ENCODE measurements around the gene SLCO3A1.

Gene SLCO3A1

GRCh38 chr15:91946075-91946474 lies 92.6 kb downstream of the SLCO3A1 start:
- TF ChIP-seq, protein P1, sequence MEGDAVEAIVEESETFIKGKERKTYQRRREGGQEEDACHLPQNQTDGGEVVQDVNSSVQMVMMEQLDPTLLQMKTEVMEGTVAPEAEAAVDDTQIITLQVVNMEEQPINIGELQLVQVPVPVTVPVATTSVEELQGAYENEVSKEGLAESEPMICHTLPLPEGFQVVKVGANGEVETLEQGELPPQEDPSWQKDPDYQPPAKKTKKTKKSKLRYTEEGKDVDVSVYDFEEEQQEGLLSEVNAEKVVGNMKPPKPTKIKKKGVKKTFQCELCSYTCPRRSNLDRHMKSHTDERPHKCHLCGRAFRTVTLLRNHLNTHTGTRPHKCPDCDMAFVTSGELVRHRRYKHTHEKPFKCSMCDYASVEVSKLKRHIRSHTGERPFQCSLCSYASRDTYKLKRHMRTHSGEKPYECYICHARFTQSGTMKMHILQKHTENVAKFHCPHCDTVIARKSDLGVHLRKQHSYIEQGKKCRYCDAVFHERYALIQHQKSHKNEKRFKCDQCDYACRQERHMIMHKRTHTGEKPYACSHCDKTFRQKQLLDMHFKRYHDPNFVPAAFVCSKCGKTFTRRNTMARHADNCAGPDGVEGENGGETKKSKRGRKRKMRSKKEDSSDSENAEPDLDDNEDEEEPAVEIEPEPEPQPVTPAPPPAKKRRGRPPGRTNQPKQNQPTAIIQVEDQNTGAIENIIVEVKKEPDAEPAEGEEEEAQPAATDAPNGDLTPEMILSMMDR (IDR thresholded peaks at IDR 0.05; ENCODE audit: insufficient read depth, low read depth, low read length, missing control alignments), result no peak

GRCh38 chr15:91946581-91947292 lies 93.2 kb downstream of the SLCO3A1 start:
- no peak for DNase-seq (ENCODE audit: low read depth)
- no peak overlapping the region for H3K4me3 ChIP-seq (ENCODE audit: low read length)
- TF ChIP-seq, protein P1 (IDR thresholded peaks at IDR 0.05; ENCODE audit: insufficient read depth, low read depth, low read length, missing control alignments), result no peak

More at GRCh38 chr15:91946075-91946474, 92.6 kb downstream of the SLCO3A1 start:
- no peak for DNase-seq (ENCODE audit: low read depth)
- H3K4me3 ChIP-seq (ENCODE audit: low read length), result no peak overlapping the region

- DNase-seq (ENCODE audit: low read depth), result no peak
These were observed 93.8 kb downstream of the SLCO3A1 start for GRCh38 chr15:91947293-91947679.

DNA sequence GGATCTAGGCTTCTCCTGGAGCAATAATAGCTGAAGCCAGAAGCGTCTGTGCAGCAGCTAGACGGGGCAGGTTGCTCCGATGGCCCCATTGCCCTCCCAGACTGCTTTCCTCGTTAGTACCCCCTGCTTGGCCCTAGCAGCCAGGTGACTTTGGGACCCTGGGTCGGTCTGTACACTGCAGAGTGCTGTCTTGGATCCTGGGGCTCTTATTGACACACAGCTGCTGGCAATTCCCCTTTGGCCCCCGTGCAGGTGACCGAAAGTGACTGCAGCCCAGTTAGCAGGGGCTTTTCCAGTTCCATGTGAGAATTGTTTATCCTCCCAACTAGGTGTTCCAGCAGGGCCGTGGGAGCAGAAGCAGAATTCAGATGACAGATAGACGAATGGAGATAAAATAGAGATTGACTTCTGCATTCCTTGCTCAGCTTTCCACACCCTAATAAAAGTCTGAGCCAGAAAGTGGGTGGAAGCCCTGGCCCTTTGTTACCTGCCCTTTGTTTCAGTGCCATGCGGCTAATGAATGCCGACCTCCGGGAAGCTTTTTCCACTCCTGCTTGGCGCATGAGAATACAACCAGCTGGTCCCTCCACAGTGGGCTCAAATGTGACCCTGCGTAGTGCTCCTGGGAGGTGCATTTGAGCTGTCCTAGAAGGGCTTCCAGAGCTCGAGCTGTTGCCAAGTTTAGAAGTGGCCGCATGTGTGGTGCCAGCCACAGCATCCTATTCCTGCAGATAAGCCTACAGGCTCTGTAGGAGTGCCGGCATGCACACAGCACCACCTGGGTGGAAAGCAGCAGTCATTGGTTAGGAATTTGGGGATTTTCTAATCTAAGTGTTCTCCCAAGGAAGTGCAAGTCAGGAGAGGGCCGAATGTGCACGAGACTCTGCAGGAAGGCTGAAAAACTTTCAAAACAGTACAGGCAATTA lies 94.4 kb downstream of the SLCO3A1 start:
- TF ChIP-seq, protein P1 (IDR thresholded peaks at IDR 0.05; ENCODE audit: insufficient read depth, low read depth, low read length, missing control alignments), result peak; percentile 9
- H3K4me3 ChIP-seq (ENCODE audit: low read length), result no peak overlapping the region
- DNase-seq (ENCODE audit: low read depth), result peak; percentile 96

More at GRCh38 chr15:91947293-91947679, 93.8 kb downstream of the SLCO3A1 start:
- no peak overlapping the region for H3K4me3 ChIP-seq (ENCODE audit: low read length)
- TF ChIP-seq, protein P1 (IDR thresholded peaks at IDR 0.05; ENCODE audit: insufficient read depth, low read depth, low read length, missing control alignments), result no peak

DNA sequence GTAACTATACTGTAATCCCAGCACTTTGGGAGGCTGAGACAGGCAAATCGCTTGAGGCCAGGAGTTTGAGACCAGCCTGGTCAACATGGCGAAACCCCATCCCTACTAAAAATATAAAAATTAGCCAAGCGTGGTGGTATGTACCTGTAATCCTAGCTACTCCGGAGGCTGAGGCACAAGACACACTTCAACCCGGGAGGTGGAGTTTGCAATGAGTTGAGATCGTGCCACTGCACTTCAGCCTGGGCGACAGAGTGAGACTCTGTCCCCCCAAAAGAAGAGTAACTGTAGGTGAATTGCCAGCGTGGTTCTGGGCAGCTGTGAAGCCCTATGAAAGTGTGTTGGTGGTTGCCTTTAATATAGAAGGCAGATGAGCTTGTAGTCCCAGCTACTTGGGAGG lies 95.9 kb downstream of the SLCO3A1 start:
- TF ChIP-seq, protein P1 (IDR thresholded peaks at IDR 0.05; ENCODE audit: insufficient read depth, low read depth, low read length, missing control alignments), result no peak
- DNase-seq (ENCODE audit: low read depth), result no peak
- no peak overlapping the region for H3K4me3 ChIP-seq (ENCODE audit: low read length)

GRCh38 chr15:91950054-91950453 lies 96.5 kb downstream of the SLCO3A1 start:
- no peak for DNase-seq (ENCODE audit: low read depth)
- TF ChIP-seq, protein P1 (IDR thresholded peaks at IDR 0.05; ENCODE audit: insufficient read depth, low read depth, low read length, missing control alignments), result no peak
- no peak overlapping the region for H3K4me3 ChIP-seq (ENCODE audit: low read length)

All from epithelial cell of esophagus (primary cell).